OCI-LY7 (cell line): ENCODE data around the gene NAV3.

ENCODE experiments used
- CTCF ChIP-seq: fragments of 200-600 bp; sonication (generic); conservative IDR thresholded peaks from 2 replicates; pipeline ENCODE4 v1.5.1; 2014; ENCODE audit warnings: mild to moderate bottlenecking, antibody characterized with exemption, low read length, moderate library complexity, mixed read lengths
- EZH2phosphoT487 ChIP-seq: fragments of 200-600 bp; sonication (generic); IDR thresholded peaks from 2 replicates; pipeline ENCODE4 v1.6.1; 2018; ENCODE audit warnings: low read depth, borderline replicate concordance, mild to moderate bottlenecking, mixed run types, antibody characterized with exemption, low read length, moderate library complexity, mixed read lengths

DNA sequence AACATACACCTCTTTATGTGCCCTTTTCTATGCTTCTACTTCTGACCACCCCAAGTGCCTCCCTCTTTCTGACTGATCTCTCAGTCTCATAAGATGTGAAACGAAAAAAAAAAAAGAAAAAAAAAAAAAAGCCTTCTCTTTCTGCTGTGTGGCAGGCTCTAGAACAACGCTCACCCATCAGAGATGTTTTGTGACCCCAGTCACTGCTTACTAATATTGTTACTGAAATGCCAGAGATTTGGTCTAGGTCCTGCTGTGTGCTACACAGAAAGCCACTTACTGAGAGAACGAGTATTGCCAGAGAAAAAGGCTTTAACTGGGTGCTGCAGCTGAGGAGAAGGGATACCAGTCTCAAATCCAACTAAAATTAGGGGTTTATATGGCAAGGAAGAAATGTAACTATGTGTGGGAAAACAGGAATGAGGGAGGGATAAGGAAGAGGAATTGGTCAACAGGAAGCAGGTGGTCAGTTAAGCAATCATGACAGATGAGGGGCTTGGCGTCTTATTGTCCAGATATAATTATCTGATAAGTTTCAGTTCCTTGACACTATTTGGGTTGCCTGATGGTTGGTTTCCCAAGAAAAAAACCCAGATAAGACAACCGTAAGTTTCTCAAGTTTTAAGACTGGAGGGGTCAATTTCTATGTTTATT lies 149.0 kb downstream of the NAV3 start:
- no peak for TF ChIP-seq CTCF
- TF ChIP-seq EZH2phosphoT487: no peak
